NCI-H2029 (cell line): ENCODE measurements around the gene FAM167B.
"Not testable (repeated sequence)": the region's sequence is repeated elsewhere in the genome, so short reads cannot be mapped to it uniquely, and the experiment has no call there.

Source experiments
- DNase-seq: peaks from one replicate; lab custom pipeline; 2025; lab: John Stamatoyannopoulos, UW

FAM167B gene

DNA sequence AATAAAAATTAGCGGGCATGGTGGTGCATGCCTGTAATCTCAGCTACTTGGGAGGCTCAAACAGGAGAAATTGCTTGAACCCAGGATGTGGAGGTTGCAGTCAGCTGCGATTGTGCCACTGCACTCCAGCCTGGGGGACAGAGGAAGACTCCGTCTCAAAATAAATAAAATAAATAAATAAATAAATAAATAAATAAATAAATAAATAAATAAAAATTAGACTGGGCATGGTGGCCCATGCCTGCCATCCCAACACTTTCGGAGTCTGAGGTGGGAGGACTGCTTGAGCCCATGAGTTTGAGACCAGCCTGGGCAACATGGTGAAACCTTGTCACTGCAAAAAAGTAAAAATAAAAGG, 16.2 kb downstream of the FAM167B start:
- not testable (repeated sequence) for DNase-seq

- no peak for DNase-seq
These were observed 16.7 kb downstream of the FAM167B start for GRCh38 chr1:32263744-32264143.

DNA sequence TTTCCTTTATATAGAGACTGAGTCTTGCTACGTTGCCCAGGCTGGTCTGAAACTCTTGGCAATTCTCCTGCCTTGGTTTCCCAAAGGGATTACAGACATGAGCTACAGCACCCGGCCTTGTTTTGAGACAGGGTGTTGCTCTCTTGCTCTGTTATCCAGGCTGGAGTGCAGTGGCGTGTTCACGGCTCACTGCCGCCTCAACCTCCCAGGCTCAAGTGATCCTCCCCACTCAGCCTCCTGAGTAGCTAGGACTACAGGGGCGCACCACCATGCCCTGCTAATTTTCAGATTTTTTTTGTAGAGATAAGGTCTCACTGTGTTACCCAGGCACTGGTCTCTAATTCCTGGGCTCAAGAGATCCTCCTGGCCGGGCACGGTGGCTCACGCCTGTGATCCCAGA, 18.8 kb downstream of the FAM167B start:
- DNase-seq = no peak

DNA sequence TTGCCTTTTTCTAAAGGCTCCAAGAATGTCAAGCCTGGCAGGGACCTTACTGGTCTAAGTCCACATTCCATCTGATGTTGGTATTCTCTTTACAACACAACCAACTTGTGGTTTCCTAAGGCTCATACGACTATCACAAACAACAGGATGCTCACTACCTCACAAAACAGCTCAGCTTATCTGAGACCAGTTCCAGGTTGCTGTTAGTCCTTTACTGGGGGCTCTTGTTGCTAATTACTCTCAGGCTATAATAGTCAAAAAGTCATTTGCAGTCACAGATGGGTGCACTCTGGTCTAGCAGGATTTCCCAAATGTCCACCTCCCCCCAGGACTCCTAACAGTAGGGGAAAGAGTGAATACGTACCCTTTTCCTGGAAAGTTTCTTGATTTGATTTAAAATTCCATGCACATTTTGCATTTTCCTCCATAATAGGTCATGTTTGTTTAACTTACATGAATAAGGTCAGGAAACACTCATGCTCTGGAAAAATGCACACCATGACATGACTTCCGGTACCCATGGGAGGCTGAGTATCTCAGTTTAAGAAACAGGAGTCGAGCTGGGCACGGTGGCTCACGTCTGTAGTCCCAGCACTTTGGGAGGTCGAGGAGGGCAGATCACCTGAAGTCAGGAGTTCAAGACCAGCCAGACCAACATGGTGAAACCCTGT, 20.0 kb downstream of the FAM167B start:
- no peak for DNase-seq

DNA sequence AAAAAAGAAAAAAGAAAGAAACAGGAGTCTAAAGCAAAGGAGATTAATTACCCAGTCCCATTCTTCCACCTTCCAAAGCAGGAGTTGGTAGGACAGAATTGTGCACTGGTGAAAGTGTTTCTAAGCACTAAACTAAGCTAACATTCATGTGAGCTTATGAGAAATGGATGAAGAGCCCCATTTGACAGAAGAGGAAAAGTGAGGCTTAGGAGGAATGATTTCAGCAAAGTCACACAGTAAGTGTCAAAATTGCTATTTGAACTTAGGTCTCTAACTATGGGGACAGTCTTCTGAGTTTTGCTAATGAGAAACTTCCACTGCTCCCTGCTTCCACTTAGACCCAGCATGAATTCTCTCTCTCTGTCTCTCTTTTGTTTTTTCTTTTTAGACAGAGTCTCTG, 22.7 kb downstream of the FAM167B start:
- DNase-seq = no peak

DNA sequence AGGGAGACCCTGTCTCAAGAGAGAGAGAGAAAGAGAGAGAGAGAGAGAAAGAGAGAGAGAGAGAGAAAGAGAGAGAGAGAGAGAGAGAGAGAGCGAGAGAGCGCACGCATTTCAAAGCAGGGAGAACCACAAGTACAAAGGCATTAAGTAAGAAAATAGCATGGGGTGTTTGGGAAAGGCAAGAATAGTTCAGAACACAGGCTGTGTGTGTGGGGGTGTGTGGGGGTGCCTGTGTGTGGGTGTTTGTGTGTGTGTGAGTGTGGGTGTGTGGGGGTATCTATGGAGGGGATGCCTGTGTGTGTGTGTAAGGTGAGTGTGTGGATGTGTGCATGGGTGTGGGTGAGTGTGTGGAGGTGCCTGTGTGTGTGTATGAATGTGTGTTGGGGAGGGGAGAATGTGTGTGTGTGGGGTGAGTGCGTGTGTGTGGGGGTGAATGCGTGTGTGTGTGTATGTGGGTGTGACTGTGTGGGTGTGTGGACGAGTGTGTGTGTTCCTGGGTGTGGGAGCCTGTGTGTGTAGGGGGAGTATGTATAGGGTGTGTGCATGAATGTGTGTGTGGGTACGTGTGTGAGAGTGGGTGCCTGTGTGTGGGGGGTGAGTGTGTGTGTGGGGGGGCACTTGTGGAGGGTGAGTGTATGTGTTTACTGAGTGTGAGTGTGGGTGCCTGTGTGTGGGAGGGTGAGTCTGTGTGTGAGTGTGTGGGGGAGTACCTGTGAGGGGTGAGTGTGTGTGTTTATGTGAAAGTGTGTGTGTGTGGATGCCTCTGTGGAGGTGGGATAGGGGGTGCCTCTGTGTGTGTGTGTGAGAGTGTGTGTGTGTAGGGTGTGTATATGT, 25.8 kb downstream of the FAM167B start:
- no peak for DNase-seq

GRCh38 chr1:32273391-32274208, 26.6 kb downstream of the FAM167B start:
- peak; percentile 48 for DNase-seq

DNA sequence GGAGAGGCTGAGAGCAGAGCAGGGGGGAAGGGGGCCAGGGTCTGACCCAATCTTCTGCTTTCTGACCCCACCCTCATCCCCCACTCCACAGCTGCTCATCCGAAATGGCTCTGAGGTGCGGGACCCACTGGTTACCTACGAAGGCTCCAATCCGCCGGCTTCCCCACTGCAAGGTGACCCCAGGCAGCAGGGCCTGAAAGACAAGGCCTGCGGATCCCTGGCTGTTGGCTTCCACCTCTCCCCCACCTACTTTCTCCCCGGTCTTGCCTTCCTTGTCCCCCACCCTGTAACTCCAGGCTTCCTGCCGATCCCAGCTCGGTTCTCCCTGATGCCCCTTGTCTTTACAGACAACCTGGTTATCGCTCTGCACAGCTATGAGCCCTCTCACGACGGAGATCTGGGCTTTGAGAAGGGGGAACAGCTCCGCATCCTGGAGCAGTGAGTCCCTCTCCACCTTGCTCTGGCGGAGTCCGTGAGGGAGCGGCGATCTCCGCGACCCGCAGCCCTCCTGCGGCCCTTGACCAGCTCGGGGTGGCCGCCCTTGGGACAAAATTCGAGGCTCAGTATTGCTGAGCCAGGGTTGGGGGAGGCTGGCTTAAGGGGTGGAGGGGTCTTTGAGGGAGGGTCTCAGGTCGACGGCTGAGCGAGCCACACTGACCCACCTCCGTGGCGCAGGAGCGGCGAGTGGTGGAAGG, 27.8 kb downstream of the FAM167B start:
- DNase-seq = no peak

DNA sequence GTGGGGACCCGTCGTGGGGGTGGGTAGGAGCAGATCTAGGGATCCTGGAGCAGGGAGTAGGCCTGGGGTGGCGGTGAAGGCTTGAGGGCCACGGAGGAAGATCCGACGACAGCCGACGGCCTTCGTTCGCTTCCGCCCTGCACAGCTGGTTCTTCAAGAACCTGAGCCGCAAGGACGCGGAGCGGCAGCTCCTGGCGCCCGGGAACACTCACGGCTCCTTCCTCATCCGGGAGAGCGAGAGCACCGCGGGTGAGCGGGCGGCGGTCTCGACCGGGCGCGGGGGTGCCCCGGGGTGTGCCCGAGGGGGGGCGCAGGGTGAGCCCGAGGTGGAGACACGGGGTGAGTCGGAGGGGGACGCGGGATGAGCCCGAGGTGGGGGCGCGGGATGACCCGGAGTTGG, 28.4 kb downstream of the FAM167B start:
- DNase-seq = peak; percentile 3

DNA sequence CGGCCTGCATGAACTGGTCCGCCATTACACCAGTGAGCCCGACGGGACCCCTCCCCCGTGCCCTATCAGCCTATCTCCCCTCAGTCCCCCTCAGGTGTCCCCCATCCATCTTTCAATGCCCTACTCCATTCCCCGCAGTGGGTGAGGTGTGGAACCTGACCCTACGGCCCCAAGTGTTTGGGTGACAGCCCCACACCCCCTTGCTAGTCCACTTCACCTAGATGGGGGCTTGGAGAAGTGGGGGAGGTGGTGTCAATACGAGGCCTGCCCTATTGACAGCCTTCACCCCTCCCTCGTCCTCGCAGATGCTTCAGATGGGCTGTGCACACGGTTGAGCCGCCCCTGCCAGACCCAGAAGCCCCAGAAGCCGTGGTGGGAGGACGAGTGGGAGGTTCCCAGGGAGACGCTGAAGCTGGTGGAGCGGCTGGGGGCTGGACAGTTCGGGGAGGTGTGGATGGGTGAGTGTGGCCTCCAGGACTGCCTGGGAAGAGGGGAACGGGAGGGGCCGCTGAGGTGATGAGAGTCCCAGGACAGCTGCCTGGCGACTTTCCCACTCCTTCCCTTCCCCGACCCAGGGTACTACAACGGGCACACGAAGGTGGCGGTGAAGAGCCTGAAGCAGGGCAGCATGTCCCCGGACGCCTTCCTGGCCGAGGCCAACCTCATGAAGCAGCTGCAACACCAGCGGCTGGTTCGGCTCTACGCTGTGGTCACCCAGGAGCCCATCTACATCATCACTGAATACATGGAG, 29.2 kb downstream of the FAM167B start:
- no peak for DNase-seq

- not testable (repeated sequence) for DNase-seq
These were observed 37.8 kb downstream of the FAM167B start for GRCh38 chr1:32284777-32285176.

- no peak for DNase-seq
These were observed 38.6 kb downstream of the FAM167B start for GRCh38 chr1:32285658-32286057.

DNA sequence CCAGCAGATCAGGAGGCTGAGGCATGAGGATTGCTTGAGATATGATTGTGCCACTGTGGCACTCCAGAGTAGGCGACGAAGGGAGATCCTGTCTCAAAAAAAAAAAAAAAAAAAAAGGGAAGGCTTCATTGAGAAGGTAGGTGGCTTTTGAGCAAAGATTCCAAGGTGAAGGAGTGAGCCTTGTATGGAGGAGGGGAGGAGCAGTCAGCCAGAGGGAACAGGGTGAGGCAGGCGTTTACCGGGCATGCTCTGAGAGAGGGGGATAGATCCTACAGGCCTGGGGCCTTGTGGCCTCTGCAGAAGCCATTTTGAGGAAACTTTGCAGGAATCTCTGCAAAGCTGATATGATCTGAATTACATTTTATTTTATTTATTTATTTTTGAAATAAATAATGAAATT, 39.7 kb downstream of the FAM167B start:
- DNase-seq = no peak

DNA sequence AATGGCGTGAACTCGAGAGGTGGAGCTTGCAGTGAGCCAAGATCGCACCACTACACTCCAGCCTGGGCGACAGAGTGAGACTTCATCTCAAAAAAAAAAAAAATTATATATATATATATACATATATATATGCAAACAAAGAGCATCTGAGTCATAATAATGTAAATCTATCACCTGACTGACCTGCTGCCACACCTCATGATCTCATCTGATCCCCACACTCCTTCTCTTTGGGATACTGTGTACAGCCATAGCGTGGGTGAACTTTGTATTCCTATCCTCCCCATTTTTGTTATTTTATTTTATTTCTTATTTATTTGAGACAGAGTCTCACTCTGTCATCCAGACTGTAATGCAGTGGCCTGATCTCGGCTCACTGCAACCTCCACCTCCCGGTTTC, 42.2 kb downstream of the FAM167B start:
- DNase-seq = no peak

GRCh38 chr1:32291145-32291707, 44.2 kb downstream of the FAM167B start:
- no peak for DNase-seq

DNA sequence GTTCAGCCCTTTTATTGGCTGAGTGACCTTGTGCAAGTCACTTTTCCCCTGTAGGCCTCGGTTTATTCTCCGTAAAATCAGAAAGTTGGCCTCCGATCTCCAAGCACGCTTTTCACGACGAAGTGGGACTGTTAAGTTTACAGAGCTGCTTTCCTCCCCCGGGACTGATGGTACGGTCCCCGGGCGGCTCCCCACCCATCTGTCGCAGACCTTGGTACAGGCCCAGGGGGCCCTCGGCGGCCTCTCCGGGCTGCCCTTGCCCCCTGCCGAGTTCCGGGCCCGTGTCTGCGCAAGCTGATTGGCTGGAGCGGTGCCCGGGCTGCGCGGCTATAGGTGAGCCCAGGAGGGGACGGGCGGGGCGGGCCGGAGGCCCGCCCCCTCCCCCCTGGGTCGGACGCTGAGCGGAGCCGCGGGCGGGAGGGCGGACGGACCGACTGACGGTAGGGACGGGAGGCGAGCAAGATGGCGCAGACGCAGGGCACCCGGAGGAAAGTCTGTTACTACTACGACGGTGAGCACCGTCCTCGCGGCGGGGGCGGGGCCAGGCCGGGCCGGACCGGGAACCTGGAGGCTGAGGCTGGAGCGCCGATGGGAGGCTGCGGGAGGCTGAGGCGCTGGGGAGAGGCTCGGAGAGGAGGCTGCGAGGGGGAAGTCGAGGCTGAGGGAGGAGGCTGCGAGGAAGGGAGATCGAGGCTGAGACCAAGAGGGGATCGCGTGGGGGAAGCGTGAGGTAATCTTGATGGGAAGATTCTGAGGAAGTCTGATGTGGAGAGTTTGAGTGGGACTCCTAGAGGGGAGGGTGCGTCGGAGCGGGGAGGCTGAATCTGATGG, 44.9 kb downstream of the FAM167B start, which contains the start of gene HDAC1:
Gene HDAC1 (plus strand): TSS at position 376 of the 831 bp plus-strand sequence. CDS start 87 bp downstream, at position 463.
- peak; percentile 92 for DNase-seq

- DNase-seq = not testable (repeated sequence)
These were observed 51.2 kb downstream of the FAM167B start for GRCh38 chr1:32298211-32298610.
